Endothelial cell of umbilical vein (primary cell): Measurements from ENCODE around the gene TSSK1B. TPM values are rescaled to one million over a fixed set of nuclear protein-coding genes. Genes with fewer than 3 reads are reported as not detected.

Source experiments
- BruUV-seq: library from RNA; stranded (reverse); fragments of 400-500 nt; replicated peaks from 2 replicates; lab custom pipeline; 2021; lab: Mats Ljungman, UMichigan
- CTCF ChIA-PET: fragments of 300-600, 350-600 bp; sonication (Branson Sonifier 250); formaldehyde crosslinking; loops from one replicate; lab custom pipeline; 2021; ENCODE audit warnings: antibody characterized with exemption, inconsistent platforms; lab: Charles Lee
- POLR2A ChIA-PET: fragments of 300-600, 350-600 bp; sonication (Branson Sonifier 250); formaldehyde crosslinking; loops from one replicate; lab custom pipeline; 2021; ENCODE audit warnings: antibody characterized with exemption, inconsistent platforms; lab: Charles Lee
- DNase-seq: peaks from one replicate; pipeline ENCODE4 v3.0.0-alpha.2; 2011; ENCODE audit warnings: low read depth, low spot score
- FAIRE-seq: peaks from 2 replicates; lab custom pipeline; 2011; peaks lifted over from hg19 to GRCh38; lab: Jason Lieb, UNC
- H2AFZ ChIP-seq: 2 replicates; pipeline ENCODE4 v1.6.0; 2012; ENCODE audit warnings: low read depth, low read length, control low read depth, inconsistent platforms
- H3K27ac ChIP-seq: 2 replicates; pipeline ENCODE4 v1.5.1; 2011; ENCODE audit warnings: low read depth, mild to moderate bottlenecking, control low read depth, low read length, moderate library complexity; ENCODE audit not compliant: insufficient read depth
- H3K27me3 ChIP-seq, 2 experiments: 2 replicates each; pipeline versions ENCODE4 v1.6.0 to v1.6.1; 2011; ENCODE audit warnings: low read length in 2 of 2, mixed read lengths in 1 of 2; ENCODE audit not compliant: control insufficient read depth in 2 of 2, insufficient read depth in 2 of 2
- H3K36me3 ChIP-seq, 2 experiments: 2 replicates in 1 of 2; 3 replicates in 1 of 2; pipeline ENCODE4 v1.5.1; 2011; ENCODE audit warnings: low read length in 2 of 2, mild to moderate bottlenecking in 1 of 2, moderate library complexity in 1 of 2; ENCODE audit not compliant: control insufficient read depth in 2 of 2, insufficient read depth in 2 of 2; ENCODE audit errors: extremely low read depth in 1 of 2
- H3K4me1 ChIP-seq: 3 replicates; pipeline ENCODE4 v1.5.1; 2011; ENCODE audit warnings: mild to moderate bottlenecking, low read length; ENCODE audit not compliant: control insufficient read depth, insufficient read depth; ENCODE audit errors: extremely low read depth
- H3K4me2 ChIP-seq: 2 replicates; pipeline ENCODE4 v1.6.1; 2011; ENCODE audit warnings: low read length, control low read depth, mixed read lengths; ENCODE audit not compliant: insufficient read depth
- H3K4me3 ChIP-seq, 3 experiments: fragments of 200-600 bp in 1 of 3; sonication (generic), shearing (Covaris generic) in 1 of 3; replicated peaks in 1 of 3; 2 replicates each; pipeline ENCODE4 v1.5.1; 2011 to 2016; ENCODE audit warnings: control low read depth in 3 of 3, low read length in 3 of 3, mild to moderate bottlenecking in 2 of 3, inconsistent platforms in 1 of 3, low read depth in 1 of 3, moderate library complexity in 1 of 3; ENCODE audit not compliant: insufficient read depth in 1 of 3
- H3K79me2 ChIP-seq: 2 replicates; pipeline ENCODE4 v1.6.0; 2012; ENCODE audit warnings: low read length, inconsistent platforms; ENCODE audit not compliant: control insufficient read depth, insufficient read depth
- H3K9ac ChIP-seq: replicated peaks from 2 replicates; pipeline ENCODE3; 2011; ENCODE audit warnings: low read length, control low read depth; ENCODE audit not compliant: insufficient read depth; ENCODE audit errors: extremely low read depth
- H3K9me1 ChIP-seq: replicated peaks from 3 replicates; pipeline ENCODE4 v1.6.0; 2011; ENCODE audit warnings: mild to moderate bottlenecking, low read length; ENCODE audit not compliant: control insufficient read depth, insufficient read depth; ENCODE audit errors: extremely low read depth
- H3K9me3 ChIP-seq: replicated peaks from 2 replicates; pipeline ENCODE4 v1.5.1; 2012; ENCODE audit warnings: low read length, inconsistent platforms; ENCODE audit not compliant: control insufficient read depth, insufficient read depth
- H4K20me1 ChIP-seq: replicated peaks from 2 replicates; pipeline ENCODE3; 2011; ENCODE audit warnings: mild to moderate bottlenecking, low read length; ENCODE audit not compliant: control insufficient read depth, insufficient read depth; ENCODE audit errors: extremely low read depth
- CTCF ChIP-seq, 2 donors: IDR thresholded peaks; 1 replicate in 1 of 2; 2 replicates in 1 of 2; pipeline ENCODE4 v1.5.1; 2011; ENCODE audit warnings: low read length in 2 of 2, mild to moderate bottlenecking in 2 of 2, moderate library complexity in 2 of 2, control low read depth in 1 of 2, inconsistent platforms in 1 of 2, low read depth in 1 of 2; ENCODE audit not compliant: insufficient read depth in 1 of 2; ENCODE audit errors: extremely low read depth in 1 of 2
- EZH2 ChIP-seq: IDR thresholded peaks from 2 replicates; pipeline ENCODE4 v1.6.1; 2012; ENCODE audit warnings: borderline replicate concordance, low read depth, mild to moderate bottlenecking, moderate library complexity, low read length, inconsistent platforms; ENCODE audit not compliant: severe bottlenecking
- FOS ChIP-seq: IDR thresholded peaks from 2 replicates; pipeline ENCODE4 v1.6.1; 2011; ENCODE audit warnings: mild to moderate bottlenecking, low read length, moderate library complexity, borderline replicate concordance; ENCODE audit not compliant: insufficient read depth
- GATA2 ChIP-seq: IDR thresholded peaks from 2 replicates; pipeline ENCODE4 v1.7.0; 2011; ENCODE audit warnings: low read depth, mild to moderate bottlenecking, moderate library complexity, mixed read lengths, low read length; ENCODE audit not compliant: insufficient read length, insufficient read depth
- JUN ChIP-seq: IDR thresholded peaks from 2 replicates; pipeline ENCODE4 v1.6.1; 2011; ENCODE audit warnings: borderline replicate concordance, low read depth; ENCODE audit not compliant: insufficient read length, insufficient read depth
- MAX ChIP-seq: IDR thresholded peaks from 2 replicates; pipeline ENCODE4 v1.6.1; 2011; ENCODE audit not compliant: insufficient read depth, insufficient read length
- MYC ChIP-seq: IDR thresholded peaks from one replicate; pipeline ENCODE4 v1.6.1; 2011; ENCODE audit warnings: mild to moderate bottlenecking, low read depth, low read length
- POLR2A ChIP-seq: IDR thresholded peaks from 2 replicates; pipeline ENCODE4 v1.6.1; 2012; ENCODE audit warnings: low read depth, mild to moderate bottlenecking, control low read depth, low read length
- POLR2AphosphoS5 ChIP-seq: IDR thresholded peaks from 2 replicates; pipeline ENCODE4 v1.6.1; 2012; ENCODE audit warnings: low read depth, mild to moderate bottlenecking, control low read depth, low read length, moderate library complexity; ENCODE audit not compliant: insufficient read depth
- dilution Hi-C: fragments of 300-500 bp; cut with MboI; formaldehyde crosslinking; loops from one replicate; pipeline ENCODE4 v1.15.0; 2019; ENCODE audit warnings: low sequenced_read_pairs; ENCODE audit not compliant: extremely low pct_ligation_motif_present
- intact Hi-C: fragments of 100-400 bp; cut with micrococcal nuclease; formaldehyde crosslinking; loops from one replicate; pipeline ENCODE4 v1.10.0; 2022
- polyA plus RNA-seq, 4 experiments: library from polyadenylated mRNA; depleted of rRNA in 3 of 4; stranded (reverse) in 3 of 4; unstranded in 1 of 4; fragments of >200 nt; gene quantifications; 2 replicates each; pipeline versions ENCODE4 v1.2.1 to v1.2.3, GENCODE V29; 2011 to 2012; ENCODE audit warnings: missing spikeins in 1 of 4
- total RNA-seq: library from RNA; stranded (reverse); gene quantifications from 2 replicates; pipeline ENCODE4 v1.2.3, GENCODE V29; 2021

Gene TSSK1B
- total and polyA plus RNA-seq, 2 donors (not counting 3 experiments of a cell fraction or from before 2014, with no cell fraction given) = 0.03 TPM; not detected in 1

- Histone ChIP-seq H3K79me2 (no peaks in the 10 kb centered on the region), H3K27ac (no peak overlapping the region), H3K9ac (no peak overlapping the region), H3K9me3 (no peaks in the 10 kb centered on the region), H2AFZ (no peak overlapping the region), H3K9me1 (no peaks in the 10 kb centered on the region), H3K4me3 (no peak overlapping the region), H3K4me2 (no peak overlapping the region), H3K36me3 (no peaks in the 10 kb centered on the region), H3K27me3 (peaks cover 0 to 2% of the 10 kb centered on the region in 2 experiments), H3K4me1 (no peaks in the 10 kb centered on the region), H4K20me1 (no peaks in the 10 kb centered on the region)
- no peak for TF ChIP-seq FOS
- no peak for TF ChIP-seq JUN
- no peak for TF ChIP-seq MYC
- no peak for TF ChIP-seq MAX
- no peak for TF ChIP-seq POLR2A
- no peak for TF ChIP-seq EZH2
- no peak for TF ChIP-seq CTCF (IDR thresholded peaks at IDR 0.05; ENCODE audit: extremely low read depth in 1 of 2, insufficient read depth in 1 of 2, low read depth in 1 of 2, low read length in 2 of 2)
- no peak for TF ChIP-seq POLR2AphosphoS5
- TF ChIP-seq GATA2 = no peak
- FAIRE-seq (no peak), DNase-seq (no peak)
- intact Hi-C loops (no loop called here), dilution Hi-C loops (no loop called here)
- BruUV-seq = no TSS peak
- ChIA-PET POLR2A (no interaction called here), CTCF (no interaction called here)
These were observed 2.3 kb upstream of the TSSK1B start for GRCh38 chr5:113437111-113437510.
